Left cardiac atrium (tissue), 4 donors: ENCODE measurements around the gene STX19. TPM values are rescaled to one million over a fixed set of nuclear protein-coding genes. Genes with fewer than 3 reads are reported as not detected.
A peak's percentile ranks its signal among the peaks of the same experiment; 100 is the strongest.
"Not testable (repeated sequence)": the region's sequence is repeated elsewhere in the genome, so short reads cannot be mapped to it uniquely, and the experiment has no call there.

ENCODE experiments used
- ATAC-seq, 2 donors: fragments of 200-7000 bp; cut with Tn5 transposase; one replicate each; pipeline ENCODE4 v1.9.1; 2020; ENCODE audit warnings: mild to moderate bottlenecking in 2 of 2, moderate library complexity in 2 of 2
- DNase-seq: peaks from one replicate; pipeline ENCODE4 v3.0.0-alpha.2; 2020
- intact Hi-C, 2 donors: fragments of 100-400 bp; cut with DNase I; formaldehyde crosslinking; loops; one replicate each; pipeline versions ENCODE4 v1.14.1 to v1.15.1; 2022 to 2023
- total RNA-seq, 2 donors: library from RNA; stranded (reverse); fragmentation: NEBNext Ultra II Directional; extraction: Animal tissue kit (Norgen Biotek cat#: 25700); gene quantifications; one replicate each; pipeline ENCODE4 v1.2.1, GENCODE V29; 2021
- donor health status: DM: no; HTN: yes; CAD: no.
- donor health status: DM: no; HTN: yes; CAD: no; lungs with severe emphysema.
- donor health status: DM: yes; HTN: yes; CAD: no.
- donor health status: Dilated cardiomyopathy.

The STX19 gene
- total RNA-seq, 2 donors from 2014 or later = not detected

- ATAC-seq (no peak), DNase-seq (no peak)
- intact Hi-C loops = no loop called here
These were observed 39.6 kb downstream of the STX19 start for GRCh38 chr3:93988764-93989163.

- DNase-seq (no peak), ATAC-seq (no peak)
- intact Hi-C loops = no loop called here
These were observed 40.1 kb downstream of the STX19 start for GRCh38 chr3:93988283-93988682.

GRCh38 chr3:93984618-93985017 is 43.8 kb downstream of the STX19 start:
- intact Hi-C loops = no loop called here
- ATAC-seq (no peak), DNase-seq (no peak)

DNA sequence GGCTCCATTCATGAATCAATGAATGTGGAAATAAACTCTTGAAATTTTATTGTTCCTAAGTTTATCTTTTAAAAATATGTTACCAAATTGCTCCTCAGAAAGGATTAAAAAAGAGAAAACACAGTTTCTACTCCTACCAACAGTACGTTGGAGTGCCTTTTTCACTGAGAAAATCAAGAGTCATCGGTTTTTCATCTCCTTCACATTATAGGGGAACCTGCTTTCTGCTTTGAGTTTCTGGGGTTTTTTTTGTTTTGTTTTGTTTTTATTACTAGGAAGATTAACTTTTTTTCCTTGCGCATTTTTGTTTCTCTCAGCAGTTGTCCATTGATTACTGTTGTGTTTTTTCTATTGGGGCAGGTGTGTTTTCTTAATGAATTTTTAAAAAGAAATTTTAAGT is 45.0 kb downstream of the STX19 start:
- ATAC-seq (no peak), DNase-seq (no peak)
- intact Hi-C loops = no loop called here

- no peak for ATAC-seq
- no peak for DNase-seq
- intact Hi-C loops = no loop called here
These were observed 46.7 kb downstream of the STX19 start for GRCh38 chr3:93981649-93982048.

DNA sequence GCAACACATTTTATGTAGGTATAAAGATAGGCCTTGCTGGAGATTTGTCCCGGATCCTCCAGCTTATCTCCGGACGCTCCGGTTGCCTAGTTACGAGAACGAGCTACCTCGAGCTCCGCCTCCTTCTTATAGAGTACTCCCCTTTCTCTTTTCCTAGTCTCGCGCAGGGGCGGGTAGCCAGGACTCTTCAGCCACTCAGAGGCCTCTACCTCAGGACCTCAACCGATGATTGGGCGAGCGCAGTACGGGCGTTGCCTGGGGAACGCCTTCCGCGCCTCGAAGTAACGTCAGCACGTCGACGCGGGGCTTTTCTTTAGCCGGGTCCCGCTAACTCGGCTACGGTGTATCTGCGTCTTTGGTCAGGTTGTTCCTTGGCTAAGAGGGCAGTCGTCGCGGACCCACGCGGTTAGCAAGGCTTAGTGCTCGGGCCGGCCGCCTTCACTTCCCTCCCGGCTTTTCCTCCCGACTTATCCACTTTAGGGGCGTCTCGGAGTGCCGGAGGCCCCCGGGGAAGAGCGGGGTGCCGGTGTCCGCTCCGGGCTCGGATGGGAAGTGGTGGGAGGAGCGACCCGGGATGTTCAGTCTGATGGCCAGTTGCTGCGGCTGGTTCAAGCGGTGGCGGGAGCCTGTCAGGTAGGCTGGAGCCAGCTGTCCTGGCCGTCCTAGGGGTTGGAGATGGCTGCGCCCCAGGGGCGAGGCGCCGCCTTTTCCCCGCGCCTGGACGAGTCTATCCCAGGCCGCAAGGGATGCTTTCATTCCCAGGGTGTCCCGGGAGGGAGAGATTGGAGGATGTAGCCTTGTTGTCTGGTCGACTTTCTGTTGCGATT is 48.3 kb downstream of the STX19 start, which contains the start of gene ARL13B:
Gene ARL13B (plus strand): TSS at position 306 of the 827 bp plus-strand sequence. CDS start 269 bp downstream, at position 575.
- peak; percentile 99 for DNase-seq
- intact Hi-C loops = loop anchor here in 1 of 2 donors (10.0 kb wide), 1 partner anchor 55 kb away; no protein-coding TSS in a partner anchor
- peak; percentile 100 for ATAC-seq

- ATAC-seq = peak; percentile 96
- intact Hi-C loops = loop anchor here in 1 of 2 donors (10.0 kb wide), 1 partner anchor 49 kb away; no protein-coding TSS in a partner anchor
- DNase-seq = peak; percentile 94
These were observed 55.0 kb downstream of the STX19 start, which contains the start of gene PROS1 for GRCh38 chr3:93973131-93974126. Gene PROS1 (minus strand): TSS chr3:93973896. CDS start chr3:93973749, 147 bp downstream.

GRCh38 chr3:93969997-93970396 is 58.4 kb downstream of the STX19 start:
- intact Hi-C loops = loop anchor here in 1 of 2 donors (10.0 kb wide), 1 partner anchor 45 kb away; no protein-coding TSS in a partner anchor
- ATAC-seq (no peak), DNase-seq (no peak)

DNA sequence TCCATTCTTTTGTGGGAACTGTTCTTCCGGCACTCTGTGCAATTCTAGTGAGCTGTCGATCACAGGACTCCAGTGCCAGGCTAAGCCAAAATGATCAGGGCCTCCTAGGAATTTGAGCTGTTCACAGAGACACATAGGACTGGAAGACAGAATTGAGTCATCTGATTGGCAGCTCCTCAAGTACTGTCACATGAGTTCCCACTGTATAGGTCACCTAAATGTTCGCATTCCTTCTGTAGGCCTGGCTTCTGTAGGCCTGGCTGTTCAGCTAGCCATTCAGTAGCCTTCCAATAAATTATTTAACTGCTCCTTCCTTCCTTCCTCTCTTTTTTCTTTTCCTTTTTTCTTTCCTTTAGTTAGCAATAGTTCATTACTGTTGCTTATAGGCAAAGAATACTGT is 59.0 kb downstream of the STX19 start:
- DNase-seq = no peak
- intact Hi-C loops = no loop called here
- peak in 1 of 2 donors; percentile 14 for ATAC-seq

- DNase-seq, ATAC-seq, intact Hi-C loops: not testable (repeated sequence)
These were observed 63.3 kb downstream of the STX19 start for GRCh38 chr3:93965106-93965505.

Other genes starting within 250 kb of the STX19 start
- 10 to 100 TPM; 41.1 to 56.0 TPM for gene PROS1, start 54.7 kb downstream of the STX19 start, total RNA-seq
- gene ARL13B, start 48.4 kb downstream of the STX19 start, total RNA-seq = 1 to 10 TPM; 6.7 to 8.6 TPM
- 1 to 10 TPM; 3.8 to 4.0 TPM for gene DHFR2, start 34.3 kb upstream of the STX19 start, total RNA-seq
- gene NSUN3, start 34.5 kb upstream of the STX19 start, total RNA-seq = 1 to 10 TPM; 6.6 to 9.8 TPM